ENCODE results near the gene TFDP2.
"Not testable (repeated sequence)": the region's sequence is repeated elsewhere in the genome, so short reads cannot be mapped to it uniquely, and the experiment has no call there.

The TFDP2 gene

DNA sequence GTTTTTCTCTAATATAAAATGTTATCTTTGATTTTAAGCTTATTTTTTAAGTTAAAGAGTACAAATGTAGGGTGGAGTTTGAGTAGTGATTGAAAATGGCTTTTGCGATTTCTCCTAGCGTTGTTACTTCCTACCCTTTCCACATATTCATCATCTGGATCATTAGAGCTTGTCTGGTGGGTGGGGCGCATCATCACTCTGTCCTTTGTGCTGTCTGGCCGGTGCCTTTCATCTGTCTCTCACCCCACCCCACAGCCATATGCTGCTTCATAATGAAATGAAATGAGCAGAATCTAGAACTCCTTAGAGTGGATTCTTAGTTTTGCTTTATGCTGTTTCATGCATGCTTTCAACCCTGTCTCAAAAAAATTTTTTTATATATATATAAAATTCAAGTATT, 228.6 kb downstream of the TFDP2 start:
- DNase-seq = no peak

DNA sequence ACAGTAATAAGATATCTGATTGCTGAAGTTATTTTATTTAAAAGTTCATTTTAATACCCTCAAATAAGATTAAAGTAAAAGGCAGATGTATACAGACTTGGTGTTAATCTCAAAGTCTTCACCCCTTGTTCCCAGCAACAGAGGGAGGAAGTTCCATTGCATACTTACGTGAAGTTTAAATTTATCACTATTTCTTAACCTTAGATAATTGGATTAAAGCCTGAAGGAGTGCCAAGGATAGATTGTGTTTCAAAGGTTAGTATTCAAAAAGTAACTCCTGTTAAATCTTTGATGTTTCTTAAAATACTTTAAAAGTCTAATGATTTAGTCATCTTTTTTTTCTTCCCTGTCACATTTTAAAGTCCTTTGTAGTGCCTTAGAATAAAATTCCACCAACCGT, 233.6 kb downstream of the TFDP2 start:
- no peak for DNase-seq

DNA sequence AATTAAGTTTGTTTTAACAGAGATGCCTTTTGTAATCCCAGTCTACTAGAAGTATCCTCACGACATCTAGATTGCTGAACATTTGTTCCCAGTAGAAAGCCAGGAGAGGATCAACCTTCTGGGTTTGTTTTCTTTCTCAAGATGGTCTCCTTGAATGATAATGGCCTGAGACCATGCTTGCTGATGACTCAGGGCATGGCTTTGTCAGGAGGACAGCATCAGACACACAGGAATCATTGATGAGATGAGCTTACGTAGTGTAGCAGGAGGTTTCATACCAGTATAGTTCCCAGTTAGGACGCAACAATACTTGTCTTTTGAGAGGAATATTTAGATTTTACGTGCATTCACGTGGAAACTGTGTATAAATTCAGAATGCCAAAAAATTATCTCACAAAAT, 234.3 kb downstream of the TFDP2 start:
- DNase-seq = no peak

DNA sequence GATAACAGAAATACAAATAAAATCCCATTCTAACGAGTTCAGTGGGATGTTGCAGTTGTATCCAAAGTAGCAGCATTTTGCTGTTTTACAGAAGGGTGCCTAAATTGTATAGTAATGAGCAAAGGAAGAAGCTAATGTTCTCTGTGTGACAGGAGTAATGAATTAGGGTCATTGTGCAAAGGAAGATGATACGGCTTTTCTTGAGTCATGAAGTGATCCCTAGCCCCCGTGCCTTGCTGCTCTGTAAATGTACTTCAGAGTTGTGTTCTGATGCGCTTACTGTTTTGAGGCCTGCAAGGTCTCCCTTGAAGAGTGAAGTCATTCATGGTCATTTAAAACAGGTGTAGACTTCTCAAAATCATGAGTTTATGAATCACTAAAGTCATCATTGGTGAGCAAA, 235.0 kb downstream of the TFDP2 start:
- no peak for DNase-seq

DNA sequence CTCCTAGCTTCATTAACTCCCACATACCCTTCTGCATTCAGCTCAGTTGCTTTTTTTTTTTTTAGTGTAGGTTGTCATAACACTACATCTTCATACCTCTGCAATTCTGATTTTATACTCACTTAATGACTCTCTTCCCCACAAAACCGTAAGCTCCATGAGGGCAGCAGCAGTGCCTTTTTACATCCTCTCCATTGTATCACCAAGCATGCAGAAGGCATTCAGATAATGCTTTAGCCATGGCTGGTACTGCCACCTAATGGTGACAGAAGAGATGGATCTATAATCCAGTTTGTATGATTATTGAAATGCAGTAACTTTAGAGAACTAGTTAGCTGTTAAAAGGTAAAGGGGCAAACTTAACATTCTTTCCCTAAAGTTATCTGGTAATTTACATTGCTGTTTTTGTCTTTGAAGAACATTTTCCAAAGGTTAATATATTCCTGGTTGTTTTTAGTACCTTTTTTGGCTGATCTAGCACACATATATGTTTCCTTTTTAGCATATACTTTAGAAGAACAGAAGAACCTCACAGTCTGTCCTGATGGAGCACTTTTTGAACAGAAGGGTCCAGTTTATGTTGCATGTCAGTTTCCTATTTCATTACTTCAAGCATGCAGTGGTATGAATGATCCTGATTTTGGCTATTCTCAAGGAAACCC, 236.1 kb downstream of the TFDP2 start:
- peak; percentile 84 for DNase-seq

DNA sequence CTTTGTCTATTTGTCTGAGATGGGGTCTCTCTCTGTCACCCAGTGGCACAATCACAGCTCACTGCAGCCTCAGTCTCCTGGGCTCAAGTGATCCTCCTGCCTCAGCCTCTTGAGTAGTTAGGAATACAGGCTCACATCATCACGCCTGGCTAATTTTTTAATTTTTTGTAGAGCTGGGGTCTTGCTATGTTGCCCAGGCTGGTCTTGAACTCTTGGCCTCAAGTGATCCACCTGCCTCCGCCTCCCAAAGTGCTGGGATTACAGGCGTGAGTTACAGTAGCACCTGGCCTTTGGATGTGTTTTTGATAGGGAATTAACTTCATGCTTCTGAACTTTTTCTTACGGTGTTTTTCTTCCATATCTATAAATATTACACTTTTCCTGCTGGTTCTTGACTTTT, 239.4 kb downstream of the TFDP2 start:
- not testable (repeated sequence) for DNase-seq

DNA sequence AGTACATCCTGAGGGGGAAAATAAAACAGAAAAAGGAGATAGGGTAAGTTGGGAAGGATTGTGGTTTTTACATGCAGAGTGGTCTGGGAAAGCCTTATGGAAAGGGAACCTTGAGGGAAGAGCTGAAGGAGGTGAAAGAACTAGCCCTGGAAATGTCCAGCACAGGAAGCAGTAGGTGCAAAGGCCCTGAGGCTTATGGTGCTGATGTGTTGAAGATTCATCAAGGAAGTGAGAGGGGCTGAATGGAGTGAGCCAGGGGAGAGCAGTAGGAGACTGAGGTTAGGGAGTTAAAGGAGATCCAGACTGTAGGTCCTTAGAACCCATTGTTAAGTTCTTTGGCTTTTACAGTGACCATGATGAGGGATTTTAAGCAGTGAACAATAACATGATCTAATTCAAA, 239.9 kb downstream of the TFDP2 start:
- DNase-seq = no peak

DNA sequence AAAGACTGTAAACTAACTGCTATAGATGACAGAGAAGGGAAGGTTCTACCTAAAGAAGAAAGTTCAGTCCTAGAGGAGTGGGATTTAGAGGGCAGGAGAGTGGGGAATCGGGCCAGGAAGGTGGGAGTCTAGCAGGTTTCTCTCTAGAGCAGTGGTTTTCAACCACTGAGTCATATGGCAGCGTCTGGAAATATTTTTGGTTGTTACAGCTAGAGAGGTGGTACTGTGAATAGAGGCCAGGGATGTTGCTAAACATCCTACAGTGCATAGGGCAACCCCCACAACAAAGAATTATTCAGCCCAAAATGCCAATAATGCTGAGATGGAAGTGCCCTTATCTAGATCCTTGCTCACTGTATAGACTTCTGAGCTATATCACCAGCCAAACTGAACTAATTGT, 244.2 kb downstream of the TFDP2 start:
- DNase-seq = no peak

DNA sequence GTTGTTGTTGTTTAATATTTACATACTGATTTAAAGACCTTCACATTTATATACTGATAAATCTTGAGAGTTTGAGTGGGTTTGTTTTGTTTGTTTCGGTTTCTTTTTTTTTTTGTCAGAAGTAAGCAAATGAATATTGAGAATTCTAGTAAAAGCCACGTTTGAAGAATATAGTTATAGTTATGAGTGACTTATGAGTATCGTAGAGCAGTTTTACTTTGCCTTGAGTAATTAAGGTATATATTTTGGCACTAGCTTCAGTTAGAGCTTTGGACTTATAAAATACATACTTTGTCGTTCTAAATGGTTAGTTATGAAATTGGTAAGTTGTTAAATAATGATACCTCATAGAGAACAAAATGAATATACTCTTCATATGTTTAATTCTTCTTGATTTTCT, 245.1 kb downstream of the TFDP2 start:
- DNase-seq = no peak

DNA sequence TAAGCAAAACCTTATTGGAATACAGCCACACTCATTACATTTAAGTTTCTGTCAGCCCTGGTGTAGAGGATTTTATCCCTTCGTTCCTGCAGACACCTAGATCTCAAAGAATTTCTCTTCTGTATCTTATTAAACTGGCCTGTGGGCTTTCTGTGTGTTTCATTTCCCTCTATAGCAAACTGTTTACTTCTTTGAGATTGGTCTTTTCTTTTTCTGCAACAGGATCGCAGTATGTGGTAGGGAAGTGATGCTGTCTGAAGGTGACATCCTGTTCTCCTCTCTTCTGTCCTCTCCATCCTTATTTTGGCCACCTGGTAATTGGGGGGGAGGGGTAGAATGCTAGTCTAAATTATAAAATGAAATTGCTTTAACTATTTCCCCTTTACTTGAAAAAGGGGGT, 247.4 kb downstream of the TFDP2 start:
- DNase-seq = no peak

DNA sequence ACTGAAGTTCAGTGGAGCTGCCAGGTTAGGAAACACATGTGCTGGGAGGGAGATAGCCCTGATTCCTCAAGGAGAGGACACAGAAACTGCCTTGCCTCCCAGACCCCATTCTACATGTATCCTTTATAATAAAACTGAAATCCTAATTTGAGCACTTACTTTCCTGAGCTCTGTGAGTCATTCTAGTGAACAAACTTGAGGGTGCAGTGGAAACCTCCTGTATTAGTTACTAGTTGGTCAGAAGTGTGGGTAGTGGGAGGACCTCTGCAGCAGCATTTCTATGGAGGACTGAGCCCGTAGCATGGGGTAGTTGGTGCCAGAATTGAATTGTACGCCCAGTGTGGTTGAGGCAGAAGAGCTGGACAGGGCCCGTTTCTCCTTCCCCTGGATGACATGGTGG, 249.0 kb downstream of the TFDP2 start:
- no peak for DNase-seq

DNA sequence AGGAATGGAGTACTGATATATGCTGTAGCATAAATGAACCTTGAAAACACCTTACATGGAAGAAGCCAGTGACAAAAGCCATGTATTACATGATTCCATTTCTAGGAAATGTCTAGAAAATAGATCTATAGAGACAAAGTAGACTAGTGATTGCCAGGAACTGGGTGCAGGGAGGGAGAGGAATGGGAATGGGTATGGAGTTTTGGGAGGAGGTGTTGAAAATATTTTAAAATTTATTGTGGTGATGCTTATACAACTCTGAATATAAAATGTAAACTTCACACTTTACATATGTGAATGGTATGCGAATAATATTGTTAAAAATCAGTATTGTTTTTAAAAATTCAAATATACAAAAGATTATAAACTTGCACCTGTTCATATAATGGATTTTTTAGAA, 250.4 kb downstream of the TFDP2 start:
- no peak for DNase-seq

DNA sequence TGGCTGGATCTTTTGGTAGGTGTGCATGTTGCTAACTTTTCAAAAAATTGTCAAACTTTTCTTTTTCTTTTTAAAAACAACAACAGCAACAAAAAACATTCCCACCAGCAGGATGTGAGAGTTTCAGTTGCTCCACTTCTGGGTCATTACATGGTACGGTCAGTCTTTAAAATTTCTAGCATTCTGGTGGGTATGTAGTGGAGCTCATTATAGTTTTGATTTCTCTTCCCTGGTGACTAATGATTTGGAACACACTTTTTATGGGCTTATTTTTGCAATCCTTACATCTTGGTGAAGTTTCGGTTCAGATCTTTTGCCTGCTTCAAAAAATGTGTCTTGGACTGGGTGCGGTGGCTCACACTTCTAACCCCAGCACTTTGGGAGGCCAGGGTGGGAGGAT, 253.6 kb downstream of the TFDP2 start:
- no peak for DNase-seq

DNA sequence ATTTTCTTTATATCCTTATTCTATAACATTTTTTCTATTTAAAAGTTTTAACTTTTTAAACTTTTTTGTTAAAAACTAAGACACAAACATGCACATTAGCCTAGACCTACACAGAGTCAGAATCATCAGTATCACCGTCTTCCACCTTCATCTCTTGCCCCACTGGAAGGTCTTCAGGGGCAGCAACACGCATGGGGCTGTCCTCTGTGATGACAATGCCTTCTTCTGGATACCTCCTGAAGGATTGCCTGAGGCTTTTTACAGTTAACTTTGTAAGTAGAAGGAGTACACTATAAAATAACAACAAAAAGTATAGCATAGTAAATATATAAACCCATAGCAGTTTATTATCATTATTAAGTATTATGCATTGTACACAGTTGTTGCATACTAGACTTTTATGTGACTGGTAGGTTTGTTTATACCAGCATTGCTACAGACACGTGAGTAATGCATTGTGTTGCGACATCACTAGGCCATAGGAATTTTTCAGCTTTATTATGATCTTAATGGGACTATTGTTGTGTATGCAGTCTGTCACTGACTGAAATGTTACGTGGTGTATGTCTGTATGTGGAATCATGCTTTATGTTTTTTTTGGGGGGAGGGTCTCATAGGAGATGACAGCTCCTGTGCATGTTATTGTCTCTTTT, 254.7 kb downstream of the TFDP2 start:
- DNase-seq = no peak

Data from OCI-M1 (cell line).